OCI-LY3 (cell line): Measurements from ENCODE around the gene TIMP4.

Experiments used
- H2AFZ ChIP-seq: fragments of 200-600, 300-600 bp; shearing (Covaris generic); 2 replicates; pipeline ENCODE4 v1.6.0; 2014; ENCODE audit warnings: antibody characterized with exemption, low read depth, low read length
- H3K27ac ChIP-seq: fragments of 200-600, 300-600 bp; sonication (generic); 2 replicates; pipeline ENCODE4 v1.5.1; 2014; ENCODE audit warnings: mild to moderate bottlenecking, low read length, moderate library complexity, mixed read lengths
- H3K27me3 ChIP-seq: fragments of 200-600, 300-600 bp; sonication (generic); 2 replicates; pipeline ENCODE4 v1.6.1; 2014; ENCODE audit warnings: low read depth, low read length, mixed read lengths
- H3K36me3 ChIP-seq: fragments of 200-600, 300-600 bp; sonication (generic); replicated peaks from 2 replicates; pipeline ENCODE3; 2014; ENCODE audit warnings: low read depth, low read length, mixed read lengths
- H3K4me1 ChIP-seq: fragments of 300-600, 200-600 bp; sonication (generic); 2 replicates; pipeline ENCODE4 v1.6.1; 2014; ENCODE audit warnings: low read length, mixed read lengths
- H3K4me2 ChIP-seq: fragments of 200-600, 300-600 bp; sonication (generic); 2 replicates; pipeline ENCODE4 v1.6.1; 2014; ENCODE audit warnings: low read length, mixed read lengths
- H3K4me3 ChIP-seq: fragments of 300-600, 200-600 bp; sonication (generic); 2 replicates; pipeline ENCODE4 v1.5.1; 2014; ENCODE audit warnings: antibody characterized with exemption, mild to moderate bottlenecking, low read length, moderate library complexity
- H3K79me2 ChIP-seq: fragments of 300-600, 200-600 bp; shearing (Covaris generic); 2 replicates; pipeline ENCODE4 v1.6.1; 2014; ENCODE audit warnings: mild to moderate bottlenecking, low read length, mixed read lengths
- H3K9ac ChIP-seq: fragments of 300-600, 200-600 bp; shearing (Covaris generic); 2 replicates; pipeline ENCODE4 v1.6.0; 2014; ENCODE audit warnings: mild to moderate bottlenecking, low read length, moderate library complexity
- H3K9me3 ChIP-seq: fragments of 200-600, 300-600 bp; shearing (Covaris generic); 2 replicates; pipeline ENCODE4 v1.6.1; 2014; ENCODE audit warnings: low read length, mixed read lengths; ENCODE audit not compliant: insufficient read depth
- H4K20me1 ChIP-seq: fragments of 200-600, 300-600 bp; sonication (generic); 2 replicates; pipeline ENCODE4 v1.6.1; 2016; ENCODE audit warnings: low read length, mixed read lengths; ENCODE audit not compliant: insufficient read depth
- EZH2phosphoT487 ChIP-seq: fragments of 200-600 bp; shearing (Covaris generic); IDR thresholded peaks from 2 replicates; pipeline ENCODE4 v1.6.1; 2018; ENCODE audit warnings: antibody characterized with exemption, mixed run types, low read depth
- TF ChIP-seq, protein P1 (sequence below): fragments of 200-600, 300-600 bp; sonication (generic); IDR thresholded peaks from 2 replicates; pipeline ENCODE4 v1.5.1; 2014; ENCODE audit warnings: antibody characterized with exemption, low read length, low read depth

Gene TIMP4

GRCh38 chr3:12155828-12156227 is 2.9 kb downstream of the TIMP4 start:
- H2AFZ ChIP-seq = no peak overlapping the region
- no peak overlapping the region for H3K9ac ChIP-seq
- H3K27me3 ChIP-seq = peaks cover 27% of the 10 kb centered on the region
- no peaks in the 10 kb centered on the region for H3K9me3 ChIP-seq
- H3K4me3 ChIP-seq = no peak overlapping the region
- no peak overlapping the region for H3K27ac ChIP-seq
- TF ChIP-seq, protein P1, sequence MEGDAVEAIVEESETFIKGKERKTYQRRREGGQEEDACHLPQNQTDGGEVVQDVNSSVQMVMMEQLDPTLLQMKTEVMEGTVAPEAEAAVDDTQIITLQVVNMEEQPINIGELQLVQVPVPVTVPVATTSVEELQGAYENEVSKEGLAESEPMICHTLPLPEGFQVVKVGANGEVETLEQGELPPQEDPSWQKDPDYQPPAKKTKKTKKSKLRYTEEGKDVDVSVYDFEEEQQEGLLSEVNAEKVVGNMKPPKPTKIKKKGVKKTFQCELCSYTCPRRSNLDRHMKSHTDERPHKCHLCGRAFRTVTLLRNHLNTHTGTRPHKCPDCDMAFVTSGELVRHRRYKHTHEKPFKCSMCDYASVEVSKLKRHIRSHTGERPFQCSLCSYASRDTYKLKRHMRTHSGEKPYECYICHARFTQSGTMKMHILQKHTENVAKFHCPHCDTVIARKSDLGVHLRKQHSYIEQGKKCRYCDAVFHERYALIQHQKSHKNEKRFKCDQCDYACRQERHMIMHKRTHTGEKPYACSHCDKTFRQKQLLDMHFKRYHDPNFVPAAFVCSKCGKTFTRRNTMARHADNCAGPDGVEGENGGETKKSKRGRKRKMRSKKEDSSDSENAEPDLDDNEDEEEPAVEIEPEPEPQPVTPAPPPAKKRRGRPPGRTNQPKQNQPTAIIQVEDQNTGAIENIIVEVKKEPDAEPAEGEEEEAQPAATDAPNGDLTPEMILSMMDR = no peak
- TF ChIP-seq EZH2phosphoT487 = no peak
- no peak overlapping the region for H3K4me2 ChIP-seq
- no peaks in the 10 kb centered on the region for H3K36me3 ChIP-seq
- H3K79me2 ChIP-seq = no peaks in the 10 kb centered on the region
- H3K4me1 ChIP-seq = no peaks in the 10 kb centered on the region
- H4K20me1 ChIP-seq = no peaks in the 10 kb centered on the region

DNA sequence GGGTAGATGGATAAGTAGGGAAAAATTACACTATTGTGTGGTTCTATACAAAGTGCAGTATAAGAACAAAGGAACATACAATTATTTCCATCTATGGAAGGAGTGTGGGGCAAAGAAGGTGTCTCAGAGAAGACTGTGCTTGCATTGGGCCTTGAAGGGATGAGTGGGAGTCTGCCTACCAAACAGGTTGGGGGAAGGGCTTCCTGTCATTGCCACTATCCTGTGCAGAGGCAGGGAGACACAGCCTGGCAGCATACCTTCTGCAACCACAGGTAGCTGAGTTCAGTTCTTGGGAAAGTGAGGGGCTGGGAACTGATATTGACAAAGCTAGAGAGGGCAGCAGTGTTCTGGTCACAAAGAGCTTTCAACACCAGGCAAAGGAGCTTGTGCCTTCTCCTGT is 3.4 kb downstream of the TIMP4 start:
- no peak overlapping the region for H3K4me3 ChIP-seq

GRCh38 chr3:12154151-12154550 is 4.6 kb downstream of the TIMP4 start:
- Histone ChIP-seq H3K27ac (no peak overlapping the region), H3K4me3 (no peak overlapping the region), H3K27me3 (peaks cover 27% of the 10 kb centered on the region), H3K36me3 (no peaks in the 10 kb centered on the region), H3K4me1 (no peaks in the 10 kb centered on the region), H3K4me2 (no peak overlapping the region), H3K9ac (no peak overlapping the region), H3K9me3 (no peaks in the 10 kb centered on the region), H4K20me1 (no peaks in the 10 kb centered on the region), H3K79me2 (no peaks in the 10 kb centered on the region), H2AFZ (no peak overlapping the region)
- TF ChIP-seq EZH2phosphoT487 = no peak
- TF ChIP-seq, protein P1 = no peak

More for the DNA sequence above, 3.4 kb downstream of the TIMP4 start:
- no peak overlapping the region for H3K4me2 ChIP-seq
- no peak overlapping the region for H3K9ac ChIP-seq
- H3K4me1 ChIP-seq = no peaks in the 10 kb centered on the region
- H3K27ac ChIP-seq = no peak overlapping the region
- no peaks in the 10 kb centered on the region for H3K79me2 ChIP-seq
- no peaks in the 10 kb centered on the region for H3K9me3 ChIP-seq
- no peaks in the 10 kb centered on the region for H4K20me1 ChIP-seq
- H3K36me3 ChIP-seq = no peaks in the 10 kb centered on the region
- peaks cover 27% of the 10 kb centered on the region for H3K27me3 ChIP-seq
- TF ChIP-seq EZH2phosphoT487 = no peak
- TF ChIP-seq, protein P1 = no peak
- H2AFZ ChIP-seq = no peak overlapping the region

DNA sequence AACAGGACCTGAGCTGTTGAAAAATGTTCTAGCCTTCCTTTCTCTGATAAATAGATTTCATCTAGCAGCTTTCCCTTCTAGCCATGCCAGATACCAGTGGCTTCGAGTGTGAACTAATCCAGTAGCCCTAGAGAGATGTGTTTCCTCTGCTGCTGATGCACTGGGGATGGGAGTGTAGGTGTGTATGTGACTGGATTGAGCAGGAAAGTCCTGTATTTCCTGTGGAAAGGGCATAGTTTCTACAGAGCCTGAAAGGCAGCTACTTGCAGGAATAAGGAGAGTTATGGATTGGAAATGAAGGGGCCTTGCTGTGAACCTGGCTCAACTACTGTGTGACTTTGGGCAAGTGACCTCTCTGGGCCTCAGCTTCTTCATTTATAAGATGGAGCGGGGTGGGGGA is 8.6 kb downstream of the TIMP4 start:
- no peaks in the 10 kb centered on the region for H4K20me1 ChIP-seq
- TF ChIP-seq, protein P1 = no peak
- TF ChIP-seq EZH2phosphoT487 = no peak
- H3K4me2 ChIP-seq = no peak overlapping the region
- H3K36me3 ChIP-seq = no peaks in the 10 kb centered on the region
- no peak overlapping the region for H3K9ac ChIP-seq
- no peaks in the 10 kb centered on the region for H3K4me1 ChIP-seq
- no peaks in the 10 kb centered on the region for H3K9me3 ChIP-seq
- H2AFZ ChIP-seq = no peak overlapping the region
- no peaks in the 10 kb centered on the region for H3K79me2 ChIP-seq
- H3K27me3 ChIP-seq = peaks cover 26% of the 10 kb centered on the region
- H3K27ac ChIP-seq = no peak overlapping the region
- no peak overlapping the region for H3K4me3 ChIP-seq
